Subcutaneous adipose tissue (tissue), 4 donors: Measurements from ENCODE around the gene LRP4. TPM values are rescaled to one million over a fixed set of nuclear protein-coding genes. Genes with fewer than 3 reads are reported as not detected.

Experiments
- CTCF ChIP-seq: fragments of 450-650 bp; IDR thresholded peaks from one replicate; pipeline ENCODE4 v1.5.1; 2016; ENCODE audit warnings: low read depth, mild to moderate bottlenecking, control low read depth, antibody characterized with exemption, moderate library complexity
- total RNA-seq, 4 donors: library from RNA; depleted of rRNA; stranded (reverse); fragments of >200 nt; gene quantifications; one replicate each; pipeline ENCODE4 v1.1.0, GENCODE V29; 2016

The LRP4 gene
- total RNA-seq, 4 donors from 2014 or later, result 2.9 to 5.1 (median 3.8) TPM

DNA sequence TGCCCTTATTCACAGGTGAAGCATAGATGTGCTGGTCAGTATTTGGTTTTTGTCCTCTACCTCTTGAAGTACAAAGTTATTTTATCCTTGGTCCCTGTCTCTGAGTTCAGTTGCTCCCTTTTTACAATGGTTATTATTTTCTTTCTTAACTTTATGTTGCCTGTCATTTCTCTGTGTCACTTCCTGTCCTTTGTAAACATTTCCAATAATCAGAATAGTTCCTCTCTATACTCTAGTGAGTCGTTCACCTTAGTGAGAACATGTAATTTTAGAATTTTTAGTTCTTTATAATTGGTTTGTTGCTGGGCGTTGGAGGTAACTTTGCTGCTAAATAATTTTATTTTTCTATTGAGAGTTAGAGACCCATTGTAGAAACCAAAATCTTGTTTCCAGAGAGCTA lies 34.2 kb upstream of the LRP4 start:
- TF ChIP-seq CTCF, result no peak

DNA sequence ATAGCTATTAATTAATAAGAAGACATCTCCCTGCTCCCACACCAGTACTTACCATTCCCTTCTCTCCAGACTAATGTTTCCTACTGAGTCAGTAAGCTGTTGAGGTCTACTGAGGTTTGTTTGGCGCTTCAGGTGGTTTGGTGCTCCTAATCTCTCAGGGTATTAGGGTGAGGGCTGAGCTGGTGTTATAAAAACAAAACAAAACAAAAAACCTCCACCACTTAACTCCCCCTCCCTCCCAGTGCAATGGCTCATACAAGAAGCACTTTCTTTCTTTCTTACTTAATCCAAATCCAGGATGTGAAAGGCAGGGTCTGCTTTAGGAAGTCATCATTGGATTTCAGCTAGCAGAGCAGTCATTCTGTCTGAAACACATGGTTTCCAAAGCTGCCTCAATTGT lies 33.5 kb upstream of the LRP4 start:
- TF ChIP-seq CTCF, result no peak

DNA sequence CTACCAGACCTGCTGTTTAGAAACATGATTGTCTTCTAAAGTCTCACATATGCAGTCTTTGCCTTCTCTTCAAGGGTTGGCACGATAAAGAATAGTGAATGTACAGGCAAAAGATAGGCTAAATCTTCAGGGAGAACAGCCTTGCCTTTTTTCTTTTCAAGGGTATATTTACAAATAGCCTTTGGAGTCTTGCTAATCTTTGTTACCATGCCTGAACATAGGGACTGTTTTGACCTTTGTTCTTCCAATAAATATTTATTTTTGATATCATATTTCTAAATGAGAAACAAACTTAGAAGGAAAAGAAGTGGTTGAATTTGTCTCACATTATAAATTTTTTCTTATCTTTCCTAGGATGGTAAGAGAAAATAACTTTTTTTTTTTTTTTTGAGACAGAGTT lies 30.9 kb upstream of the LRP4 start:
- no peak for TF ChIP-seq CTCF

DNA sequence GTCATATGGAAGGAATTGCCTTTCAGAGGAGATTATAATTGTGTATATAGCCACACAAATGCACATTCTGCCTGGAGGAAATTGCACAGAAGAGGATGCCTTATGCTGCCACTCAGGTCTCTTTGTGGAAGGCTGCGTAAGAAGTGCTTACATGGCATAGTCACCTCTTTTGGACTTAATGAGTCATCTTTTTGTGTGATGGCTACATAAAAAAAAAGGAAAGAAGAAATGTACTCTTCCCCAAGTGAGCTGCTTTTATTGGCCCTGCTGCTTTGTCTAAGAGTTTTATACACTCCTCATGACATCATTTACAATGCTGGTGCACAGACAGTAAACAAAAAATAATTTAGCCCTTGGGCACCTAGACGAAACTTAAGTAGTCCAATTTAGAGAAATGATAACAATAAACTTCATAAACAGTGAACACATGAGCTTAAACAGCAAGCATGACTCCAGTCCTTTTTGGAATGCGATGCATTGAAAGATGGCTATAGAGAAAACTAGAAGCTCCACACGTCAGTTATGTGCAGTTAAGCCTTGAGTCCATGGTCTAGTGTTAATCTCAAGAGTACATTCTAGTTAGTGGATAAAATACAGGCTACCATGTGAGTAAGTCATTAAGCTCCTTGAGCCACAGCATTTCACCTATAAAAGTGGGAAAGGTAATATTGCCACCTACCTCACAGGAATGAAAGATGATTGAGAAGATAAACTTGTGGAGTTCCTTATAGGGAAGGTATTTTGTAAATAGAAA lies 30.2 kb upstream of the LRP4 start:
- TF ChIP-seq CTCF, result no peak

DNA sequence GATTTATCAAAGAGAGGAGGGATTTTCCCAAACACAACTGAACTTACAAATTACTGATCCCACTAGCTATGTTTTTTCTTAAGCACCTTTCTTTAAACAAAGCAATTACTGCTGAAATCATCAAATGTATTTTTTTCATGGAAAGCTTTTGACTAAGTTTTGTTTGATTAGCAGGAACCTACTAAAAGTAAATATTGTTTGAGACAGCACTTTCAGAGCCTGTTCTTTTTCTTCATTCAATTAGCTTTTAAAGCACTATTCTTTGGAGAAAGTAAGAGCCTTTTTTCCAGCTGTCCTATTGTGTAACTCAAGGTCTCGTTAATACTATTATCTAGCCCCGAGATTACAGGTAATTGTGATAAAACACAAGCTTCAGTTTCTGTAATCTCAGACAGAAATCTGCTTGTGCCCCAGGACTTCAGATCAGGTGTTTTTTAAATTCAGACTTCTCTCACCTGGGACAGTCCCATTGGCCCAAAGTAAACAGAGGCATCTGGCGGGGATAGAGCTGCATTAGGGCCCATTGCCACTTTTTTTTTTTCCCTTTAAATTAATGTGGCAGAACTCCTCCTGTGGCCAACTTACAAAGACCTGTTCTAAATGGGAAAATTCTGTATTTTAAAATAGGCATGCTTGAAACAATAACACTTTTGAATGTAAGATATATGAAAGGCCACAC lies 29.2 kb upstream of the LRP4 start:
- no peak for TF ChIP-seq CTCF

DNA sequence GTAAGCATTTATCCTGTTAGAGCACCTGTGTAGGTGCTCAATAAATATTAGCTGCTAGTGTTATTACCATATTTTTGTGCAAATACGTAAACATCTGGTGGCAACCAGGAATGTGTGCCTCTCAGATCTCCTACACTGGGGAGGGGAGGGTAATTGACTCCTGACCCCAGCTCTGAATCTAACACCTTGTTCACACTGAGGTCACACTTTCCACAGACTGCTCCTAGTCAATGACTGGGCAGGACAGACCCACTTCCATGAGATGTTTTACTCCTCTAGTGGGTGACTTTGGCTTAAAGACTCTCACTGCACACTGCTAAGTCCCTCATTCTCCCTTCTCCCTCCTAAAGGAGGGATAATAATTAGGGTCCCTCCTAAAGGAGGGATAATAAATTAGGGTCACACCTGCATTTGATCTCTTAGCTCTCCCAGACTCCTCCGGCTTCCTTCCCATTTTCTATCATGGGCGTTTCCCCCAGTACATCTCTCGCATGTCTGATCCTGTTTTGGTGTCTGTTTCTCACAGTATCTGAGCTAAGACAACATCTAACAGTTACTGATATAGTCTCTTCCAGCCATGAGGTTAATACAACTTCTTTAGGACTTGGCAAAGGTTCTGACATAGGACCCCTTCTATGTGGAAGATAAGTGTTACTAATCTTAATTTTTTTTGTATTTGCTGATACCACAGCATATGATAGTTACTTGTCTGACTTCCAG lies 26.2 kb upstream of the LRP4 start:
- no peak for TF ChIP-seq CTCF

GRCh38 chr11:46942172-46942571 lies 23.8 kb upstream of the LRP4 start:
- TF ChIP-seq CTCF, result no peak
